ENCODE measurements around the gene TSTD1.

Gene TSTD1, protein sequence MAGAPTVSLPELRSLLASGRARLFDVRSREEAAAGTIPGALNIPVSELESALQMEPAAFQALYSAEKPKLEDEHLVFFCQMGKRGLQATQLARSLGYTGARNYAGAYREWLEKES

DNA sequence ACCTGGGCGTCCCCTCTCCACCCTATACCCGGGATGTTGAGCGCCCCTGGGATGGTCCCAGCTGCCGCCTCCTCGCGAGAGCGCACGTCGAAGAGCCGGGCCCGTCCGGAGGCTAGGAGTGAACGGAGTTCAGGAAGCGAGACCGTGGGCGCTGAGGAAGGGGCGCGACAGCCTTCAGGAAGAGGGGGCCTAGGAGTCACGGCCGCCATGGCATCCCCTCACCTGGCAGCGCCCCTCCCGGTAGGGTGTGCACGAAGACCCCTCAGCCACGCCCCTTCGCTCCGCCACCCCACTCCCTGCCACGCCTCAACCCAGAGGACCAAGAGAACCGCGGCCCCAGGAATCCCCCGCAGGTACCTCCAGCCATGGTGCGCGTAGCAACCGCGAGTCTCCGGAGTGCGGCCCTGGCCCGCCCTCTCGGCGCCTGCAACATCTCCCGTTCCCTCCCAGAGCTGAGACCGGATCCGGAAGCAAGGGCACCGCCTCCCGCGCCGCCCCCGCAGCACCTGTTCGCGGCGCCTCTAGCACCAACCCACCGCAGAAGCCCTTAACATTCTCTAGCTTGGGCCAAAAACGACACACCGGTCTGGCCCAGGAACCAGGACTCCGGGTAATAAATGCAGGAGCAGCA lies at the start of gene TSTD1:
TSTD1 (minus strand) TSS at position 442 of the 631 bp plus-strand sequence; CDS start at position 367, 75 bp downstream.
- peak; percentile 68 to 80 for DNase-seq (ENCODE audit: low read depth in 1 of 2, low spot score in 1 of 2)

DNA sequence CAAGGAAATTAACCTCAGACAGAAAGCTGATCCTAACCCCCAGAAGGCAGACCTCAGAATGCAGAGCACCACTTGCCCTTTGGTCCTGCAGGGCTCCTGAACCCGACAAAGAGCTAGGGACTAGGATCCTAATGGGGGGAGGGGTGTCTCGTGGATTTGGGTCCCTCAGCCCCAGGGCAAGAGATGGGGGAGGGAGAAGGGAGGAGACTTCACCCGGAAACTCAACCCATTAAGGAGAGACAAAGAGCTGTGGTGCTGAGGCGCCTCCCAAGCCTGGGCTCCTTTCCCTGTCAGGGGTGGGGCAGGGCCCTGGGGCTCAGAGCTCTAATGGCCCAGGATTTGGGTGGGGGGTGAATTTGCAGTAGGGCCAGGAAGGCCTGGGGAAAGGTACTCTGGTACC lies 47.7 kb upstream of the TSTD1 start:
- no peak for DNase-seq (ENCODE audit: low read depth in 1 of 2, low spot score in 1 of 2)

- DNase-seq (ENCODE audit: low read depth in 1 of 2, low spot score in 1 of 2): no peak
Measured at GRCh38 chr1:161085165-161085564, 46.4 kb upstream of the TSTD1 start.

- DNase-seq (ENCODE audit: low read depth in 1 of 2, low spot score in 1 of 2): no peak
Measured at GRCh38 chr1:161084597-161084988, 45.8 kb upstream of the TSTD1 start.

DNA sequence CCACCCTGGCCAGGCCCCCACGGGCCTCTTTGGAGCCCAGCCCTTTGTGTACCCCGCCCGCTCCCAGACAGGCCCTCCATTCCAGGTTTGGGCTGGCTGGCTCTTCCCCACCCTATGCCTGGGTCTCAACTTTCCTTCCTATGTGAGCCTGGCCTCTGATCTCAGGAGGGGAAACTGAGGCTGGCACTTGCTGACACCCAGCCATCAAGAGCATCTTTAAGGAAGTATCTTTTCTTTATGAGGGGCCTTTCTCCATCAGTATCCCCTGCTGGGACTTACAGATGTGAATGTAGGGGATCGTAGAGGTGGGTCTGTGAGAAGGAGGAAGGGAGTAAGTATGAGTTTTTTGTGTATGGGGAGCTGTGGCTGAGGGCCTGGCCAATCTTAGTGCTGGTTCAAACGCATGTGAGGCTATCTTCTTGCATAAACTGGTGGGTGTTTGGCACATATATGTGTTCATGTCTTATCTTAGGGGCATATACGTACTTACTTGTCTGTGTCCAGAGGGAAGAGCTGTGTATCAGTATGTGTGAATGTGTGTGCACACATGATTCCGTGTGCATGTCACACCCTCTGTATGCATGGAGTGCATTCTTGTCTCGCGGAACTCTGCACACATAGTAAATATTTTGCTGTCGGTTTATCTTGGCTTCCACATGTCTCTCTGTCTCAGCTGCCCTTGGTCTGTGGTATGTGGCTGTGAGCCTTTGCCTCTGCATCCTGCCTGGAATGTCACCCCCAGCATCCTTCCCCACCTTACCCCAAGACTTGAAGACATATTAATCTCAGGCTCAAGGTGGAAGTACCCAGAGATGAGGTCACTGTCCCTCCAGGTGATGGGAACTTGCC lies 45.2 kb upstream of the TSTD1 start:
- DNase-seq (ENCODE audit: low read depth in 1 of 2, low spot score in 1 of 2): no peak

DNA sequence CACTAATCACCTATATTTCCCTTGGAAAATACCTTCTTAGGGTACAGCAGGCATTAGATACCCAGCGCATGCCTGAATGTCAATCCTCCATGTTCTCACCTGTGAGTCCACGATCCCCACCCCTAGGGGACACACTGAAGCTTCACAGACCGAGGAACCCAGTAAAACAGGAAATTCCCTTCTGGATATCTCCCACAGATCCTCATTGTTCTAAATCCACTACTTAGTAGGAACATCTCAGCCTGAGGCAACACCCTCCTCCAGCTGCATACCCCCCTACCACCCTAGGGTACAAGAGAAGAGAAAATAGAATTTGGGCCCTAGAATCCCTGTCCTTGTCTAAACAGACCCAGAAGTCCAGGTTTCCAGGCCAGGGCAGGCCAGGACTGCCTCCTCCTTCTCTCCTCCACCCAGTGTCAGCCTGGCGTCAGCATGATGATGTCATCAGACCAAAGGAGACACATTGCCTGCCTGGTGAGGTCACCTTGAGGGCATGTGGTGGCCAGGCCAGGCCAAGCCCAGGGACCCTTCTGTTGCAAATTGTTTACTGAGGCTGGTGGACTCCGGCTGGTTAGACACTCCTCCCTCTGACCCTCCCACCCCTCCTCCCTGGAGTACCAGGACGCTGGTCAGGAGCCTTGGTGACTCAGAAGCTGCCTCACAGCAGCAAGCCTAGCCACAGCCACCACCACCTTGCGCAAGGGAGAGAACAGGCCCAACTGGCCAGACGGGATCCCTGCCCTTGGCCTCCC lies 44.4 kb upstream of the TSTD1 start:
- DNase-seq (ENCODE audit: low read depth in 1 of 2, low spot score in 1 of 2): no peak

GRCh38 chr1:161082483-161082882 lies 43.7 kb upstream of the TSTD1 start:
- DNase-seq (ENCODE audit: low read depth in 1 of 2, low spot score in 1 of 2): no peak

GRCh38 chr1:161081519-161081918 lies 42.8 kb upstream of the TSTD1 start:
- no peak for DNase-seq (ENCODE audit: low read depth in 1 of 2, low spot score in 1 of 2)

DNA sequence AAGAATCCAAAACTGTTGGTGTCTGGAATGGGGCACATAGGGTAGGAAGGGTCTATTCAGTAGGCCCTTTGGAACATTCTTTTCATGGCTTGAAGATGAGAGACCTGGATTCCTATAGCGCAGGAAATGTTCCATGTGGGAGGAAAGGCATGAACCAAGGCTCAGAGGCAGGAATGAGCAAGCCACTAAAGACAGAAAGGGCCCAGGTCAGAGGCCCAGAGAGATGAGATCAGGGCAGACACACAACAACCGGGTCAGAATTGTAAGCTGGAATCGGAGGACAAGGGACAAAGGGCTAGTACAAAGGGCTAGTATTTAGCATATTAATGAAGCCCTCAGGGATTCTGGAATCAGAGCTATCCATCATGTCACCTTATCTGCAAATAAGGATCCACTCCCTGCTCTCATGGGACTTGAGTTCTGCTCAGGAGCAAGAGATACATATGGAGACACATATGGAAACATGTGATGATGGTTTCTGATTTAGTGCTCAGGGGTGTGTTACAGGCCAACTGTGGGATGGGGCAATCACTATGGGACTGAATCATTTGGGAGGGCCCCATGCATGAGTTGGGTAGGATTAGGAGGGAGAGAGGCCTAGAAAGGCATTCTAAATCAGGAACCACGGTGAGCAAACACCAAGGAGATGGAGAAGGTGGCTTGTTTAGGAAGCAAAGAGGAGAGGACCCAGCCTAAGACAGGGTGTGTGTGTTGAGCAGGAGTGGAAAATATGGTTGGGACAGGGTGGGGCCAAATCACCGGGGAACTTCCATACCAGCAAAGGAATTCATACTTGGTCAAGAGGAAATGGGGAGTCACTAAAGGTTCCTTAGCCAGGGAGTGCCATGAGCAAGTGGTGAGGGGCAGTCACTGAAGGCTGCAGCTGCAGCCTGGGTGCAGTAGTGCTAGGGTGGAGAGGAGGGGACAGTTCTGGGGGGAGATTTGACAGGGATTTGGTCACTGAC lies 42.0 kb upstream of the TSTD1 start:
- DNase-seq (ENCODE audit: low read depth in 1 of 2, low spot score in 1 of 2): no peak

- no peak for DNase-seq (ENCODE audit: low read depth in 1 of 2, low spot score in 1 of 2)
Measured at GRCh38 chr1:161079436-161080110, 40.8 kb upstream of the TSTD1 start.

- DNase-seq (ENCODE audit: low read depth in 1 of 2, low spot score in 1 of 2): no peak
Measured at GRCh38 chr1:161077426-161077825, 38.7 kb upstream of the TSTD1 start.

DNA sequence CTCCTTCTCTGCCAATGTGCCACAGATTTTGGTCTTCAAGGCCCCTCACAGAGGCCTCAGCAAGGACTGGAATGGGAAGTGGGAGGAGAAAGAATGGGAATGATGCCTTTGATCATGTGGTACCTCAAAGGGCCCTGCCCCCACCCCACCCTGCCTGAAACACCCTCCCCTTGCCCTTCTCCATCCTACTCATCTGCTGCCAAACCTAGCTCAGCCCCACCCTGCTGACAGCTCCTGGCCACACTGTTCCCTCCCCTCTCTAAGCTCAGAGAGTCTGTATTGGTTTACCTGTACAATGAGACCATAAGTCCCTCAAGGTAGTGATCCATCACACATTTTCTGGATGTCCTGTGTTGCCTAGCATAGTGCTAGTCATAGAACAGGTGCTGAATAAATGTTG lies 37.6 kb upstream of the TSTD1 start:
- no peak for DNase-seq (ENCODE audit: low read depth in 1 of 2, low spot score in 1 of 2)

DNA sequence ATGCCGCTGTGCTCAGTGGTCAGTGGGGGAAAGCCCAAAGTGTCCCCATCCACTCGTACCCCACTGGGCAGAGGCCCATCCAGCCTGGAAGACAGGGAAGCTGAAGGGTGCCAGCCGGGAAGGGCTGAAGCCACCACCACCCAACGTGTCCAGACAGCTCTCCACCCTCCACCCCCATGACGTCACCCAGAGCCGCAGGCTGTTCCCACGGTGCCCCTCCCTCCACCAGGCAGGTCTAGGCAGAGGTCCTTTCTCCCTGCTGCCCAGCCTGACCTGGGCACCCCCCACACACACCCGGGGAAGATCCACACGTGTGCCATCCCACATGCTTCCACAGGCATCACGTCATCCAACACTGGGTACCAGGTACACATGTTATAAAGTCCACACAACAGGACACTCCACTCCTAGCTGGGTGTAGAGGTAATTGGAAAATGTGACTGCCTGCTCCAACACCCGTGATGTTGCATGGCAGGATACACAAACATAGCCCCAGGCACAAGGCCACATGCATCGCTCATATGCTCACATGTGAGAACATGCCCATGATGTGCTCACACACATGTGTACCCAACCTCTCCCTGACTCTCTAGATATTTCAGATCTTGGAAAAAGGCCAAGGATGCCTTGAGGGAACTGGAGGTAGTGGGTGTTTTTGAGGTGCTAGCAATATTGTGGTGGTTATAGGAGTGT lies 36.1 kb upstream of the TSTD1 start:
- DNase-seq (ENCODE audit: low read depth in 1 of 2, low spot score in 1 of 2): no peak

- no peak for DNase-seq (ENCODE audit: low read depth in 1 of 2, low spot score in 1 of 2)
Measured at GRCh38 chr1:161073474-161074121, 34.8 kb upstream of the TSTD1 start.

DNA sequence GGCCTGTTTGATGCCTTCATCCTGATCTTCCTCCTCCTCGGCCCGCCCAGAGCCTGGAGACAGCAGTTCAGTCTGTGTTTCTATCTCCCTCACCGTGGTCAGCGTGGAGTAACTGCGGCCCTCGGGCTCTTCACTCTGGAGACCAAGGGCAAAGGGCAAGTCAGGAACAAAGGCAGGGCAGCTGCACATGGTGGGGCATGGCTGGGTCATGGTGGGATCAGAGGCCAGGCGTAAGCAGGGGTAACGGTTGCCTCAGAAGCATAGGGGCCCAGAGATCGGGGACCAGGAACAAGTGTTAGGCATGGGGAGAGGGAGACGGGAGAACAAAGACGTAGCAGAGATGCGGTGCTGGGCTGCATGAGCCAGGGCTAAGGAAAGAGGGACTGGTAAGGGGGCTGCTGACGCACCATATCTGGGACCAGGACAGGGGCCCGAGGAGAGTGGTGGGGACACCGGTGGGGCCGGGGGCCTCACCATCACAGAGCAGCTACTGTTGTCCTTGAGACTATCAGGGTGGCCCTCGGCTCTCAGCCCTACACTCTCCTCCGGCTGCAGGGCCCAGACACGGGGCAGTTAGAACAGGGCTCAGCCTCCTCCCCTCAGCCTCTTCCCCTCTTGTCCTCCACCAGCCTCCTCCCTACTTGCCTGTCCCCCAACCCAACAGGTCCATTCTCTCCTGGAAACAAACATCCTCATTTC lies 34.1 kb upstream of the TSTD1 start:
- DNase-seq (ENCODE audit: low read depth in 1 of 2, low spot score in 1 of 2): no peak

- DNase-seq (ENCODE audit: low read depth in 1 of 2, low spot score in 1 of 2): peak in 1 of 2 donors; percentile 23
Measured at GRCh38 chr1:161071886-161072371, 33.2 kb upstream of the TSTD1 start.

GRCh38 chr1:161070761-161071160 lies 32.0 kb upstream of the TSTD1 start:
- no peak for DNase-seq (ENCODE audit: low read depth in 1 of 2, low spot score in 1 of 2)

- DNase-seq (ENCODE audit: low read depth in 1 of 2, low spot score in 1 of 2): peak; percentile 61 to 64
Measured at GRCh38 chr1:161069731-161070270, 31.0 kb upstream of the TSTD1 start, which contains the start of gene ARHGAP30. Gene ARHGAP30 (minus strand): TSS chr1:161069891. CDS start chr1:161069624, 267 bp downstream.
